GM23248 (cell line): ENCODE results near the gene MCF2L. TPM values are rescaled to one million over a fixed set of nuclear protein-coding genes. Genes with fewer than 3 reads are reported as not detected.

Experiments
- DNase-seq: peaks from one replicate; pipeline ENCODE4 v3.0.0-alpha.2; 2015
- H2AFZ ChIP-seq: fragments of 200-600 bp; sonication (generic); 2 replicates; pipeline ENCODE4 v1.6.1; 2016; ENCODE audit warnings: antibody characterized with exemption
- H3F3A ChIP-seq: fragments of 200-600 bp; sonication (generic); 2 replicates; pipeline ENCODE4 v1.6.1; 2016; ENCODE audit warnings: mild to moderate bottlenecking, antibody characterized with exemption, mixed run types; ENCODE audit not compliant: insufficient read depth
- H3K27ac ChIP-seq: fragments of 200-600 bp; sonication (generic); 2 replicates; pipeline ENCODE4 v1.5.1; 2016; ENCODE audit warnings: mild to moderate bottlenecking
- H3K27me3 ChIP-seq: fragments of 200-600 bp; sonication (generic); replicated peaks from 2 replicates; pipeline ENCODE4 v1.6.1; 2016; ENCODE audit warnings: mild to moderate bottlenecking; ENCODE audit not compliant: insufficient read depth
- H3K36me3 ChIP-seq: fragments of 200-600 bp; sonication (generic); 2 replicates; pipeline ENCODE4 v1.6.1; 2016; ENCODE audit warnings: low read depth, mild to moderate bottlenecking
- H3K4me1 ChIP-seq: fragments of 200-600 bp; sonication (generic); 2 replicates; pipeline ENCODE4 v1.6.1; 2016; ENCODE audit warnings: mild to moderate bottlenecking; ENCODE audit not compliant: insufficient read depth
- H3K4me2 ChIP-seq: fragments of 200-600 bp; sonication (generic); one replicate; pipeline ENCODE4 v1.6.1; 2016; ENCODE audit warnings: mild to moderate bottlenecking; ENCODE audit not compliant: unreplicated experiment
- H3K4me3 ChIP-seq: fragments of 200-600 bp; sonication (generic); 2 replicates; pipeline ENCODE4 v1.5.1; 2016; ENCODE audit warnings: mild to moderate bottlenecking
- H3K79me2 ChIP-seq: fragments of 200-600 bp; sonication (generic); 2 replicates; pipeline ENCODE4 v1.6.1; 2016; ENCODE audit warnings: mild to moderate bottlenecking; ENCODE audit not compliant: insufficient read depth
- H3K9ac ChIP-seq: fragments of 200-600 bp; sonication (generic); 2 replicates; pipeline ENCODE4 v1.6.1; 2016; ENCODE audit warnings: mild to moderate bottlenecking
- H3K9me2 ChIP-seq: fragments of 200-600 bp; sonication (generic); 2 replicates; pipeline ENCODE4 v1.6.1; 2016; ENCODE audit warnings: mixed run types, mild to moderate bottlenecking, moderate library complexity; ENCODE audit not compliant: insufficient read depth
- H3K9me3 ChIP-seq: fragments of 200-600 bp; sonication (generic); one replicate; pipeline ENCODE4 v1.6.1; 2017; ENCODE audit warnings: low read depth
- H4K20me1 ChIP-seq: fragments of 200-600 bp; sonication (generic); 2 replicates; pipeline ENCODE4 v1.6.0; 2016; ENCODE audit not compliant: insufficient read depth
- EZH2 ChIP-seq: fragments of 200-600 bp; sonication (generic); IDR thresholded peaks from 2 replicates; pipeline ENCODE4 v1.6.1; 2018; ENCODE audit warnings: antibody characterized with exemption, mild to moderate bottlenecking; ENCODE audit not compliant: insufficient read depth, poor library complexity, severe bottlenecking
- EZH2phosphoT487 ChIP-seq: fragments of 200-600 bp; sonication (generic); IDR thresholded peaks from 2 replicates; pipeline ENCODE4 v1.6.1; 2018; ENCODE audit warnings: antibody characterized with exemption, moderate library complexity, mild to moderate bottlenecking, low read depth; ENCODE audit not compliant: insufficient read depth
- WGBS, 2 experiments: methylation state at CpG; one replicate each; pipeline ENCODE4 v1.1.6; 2015 to 2017; ENCODE audit warnings: low lambda C conversion rate in 2 of 2, low coverage in 1 of 2; ENCODE audit errors: missing lambda C conversion rate in 2 of 2; 5-methylcytosine and 5-hydroxymethylcytosine counted together
- in situ Hi-C: fragments of 300-500 bp; cut with MboI; formaldehyde crosslinking; loops from 2 replicates; pipeline ENCODE4 v1.15.0; 2020
- polyA plus RNA-seq: library from polyadenylated mRNA; unstranded; fragments of >200 nt; fragmentation: Nextera tagmentation; extraction: Ambion mirVana; gene quantifications from 2 replicates; pipeline ENCODE4 v1.2.1, GENCODE V29; 2016
- total RNA-seq: library from RNA; depleted of rRNA; stranded (reverse); fragments of >200 nt; shearing (Covaris generic); gene quantifications from 2 replicates; pipeline ENCODE4 v1.2.3, GENCODE V29; 2014

Gene MCF2L
- total and polyA plus RNA-seq, 2 experiments from 2014 or later = not detected

GRCh38 chr13:113066746-113067145, 97.7 kb downstream of the MCF2L start:
- DNase-seq = no peak
- no peaks in the 10 kb centered on the region for H3K79me2 ChIP-seq
- no peak overlapping the region for H3K4me3 ChIP-seq
- WGBS, 2 experiments = 70 to 73% methylated on average over 19 of the region's 19 CpGs
- no peaks in the 10 kb centered on the region for H3F3A ChIP-seq
- no peaks in the 10 kb centered on the region for H3K9me2 ChIP-seq
- TF ChIP-seq EZH2phosphoT487 (no peak), EZH2 (no peak)
- H3K4me1 ChIP-seq = no peaks in the 10 kb centered on the region
- H3K27me3 ChIP-seq = no peaks in the 10 kb centered on the region; the same call in 1 of the 2 replicates
- no peak overlapping the region for H3K27ac ChIP-seq
- H3K9me3 ChIP-seq = no peaks in the 10 kb centered on the region
- no peaks in the 10 kb centered on the region for H3K36me3 ChIP-seq
- H4K20me1 ChIP-seq = no peaks in the 10 kb centered on the region
- H3K4me2 ChIP-seq = no peak overlapping the region
- no peak overlapping the region for H2AFZ ChIP-seq
- H3K9ac ChIP-seq = no peak overlapping the region
- in situ Hi-C loops = no loop called here

- no peak overlapping the region for H3K27ac ChIP-seq
- H3K9me3 ChIP-seq = no peaks in the 10 kb centered on the region
- no peaks in the 10 kb centered on the region for H3K4me1 ChIP-seq
- no peaks in the 10 kb centered on the region for H3K79me2 ChIP-seq
- DNase-seq = no peak
- TF ChIP-seq EZH2phosphoT487 (no peak), EZH2 (no peak)
- H3K36me3 ChIP-seq = no peaks in the 10 kb centered on the region
- H4K20me1 ChIP-seq = no peaks in the 10 kb centered on the region
- H3K9ac ChIP-seq = no peak overlapping the region
- H3K4me2 ChIP-seq = no peak overlapping the region
- H3K27me3 ChIP-seq = peaks cover 16% of the 10 kb centered on the region; the same call in 1 of the 2 replicates
- WGBS, 2 experiments = 77 to 78% methylated on average over 41 of the region's 41 CpGs
- in situ Hi-C loops = no loop called here
- H3K4me3 ChIP-seq = no peak overlapping the region
- H3F3A ChIP-seq = no peaks in the 10 kb centered on the region
- no peak overlapping the region for H2AFZ ChIP-seq
- no peaks in the 10 kb centered on the region for H3K9me2 ChIP-seq
Measured at GRCh38 chr13:113069861-113070805, 101.1 kb downstream of the MCF2L start.

- in situ Hi-C loops = no loop called here
- WGBS, 2 experiments = 55 to 63% methylated on average over 8 of the region's 8 CpGs
- Histone ChIP-seq H3K9ac (no peak overlapping the region), H3K27ac (no peak overlapping the region), H3K36me3 (no peaks in the 10 kb centered on the region), H3K4me1 (no peaks in the 10 kb centered on the region), H4K20me1 (no peaks in the 10 kb centered on the region), H2AFZ (no peak overlapping the region), H3K9me2 (no peaks in the 10 kb centered on the region), H3K9me3 (no peaks in the 10 kb centered on the region), H3K27me3 (peaks cover 16% of the 10 kb centered on the region; the same call in 1 of the 2 replicates), H3K4me3 (no peak overlapping the region), H3K79me2 (no peaks in the 10 kb centered on the region), H3K4me2 (no peak overlapping the region), H3F3A (no peaks in the 10 kb centered on the region)
- DNase-seq = no peak
- TF ChIP-seq EZH2phosphoT487 (no peak), EZH2 (no peak)
Measured at GRCh38 chr13:113070855-113071254, 101.8 kb downstream of the MCF2L start.

- H2AFZ ChIP-seq = no peak overlapping the region
- H3K9me3 ChIP-seq = no peaks in the 10 kb centered on the region
- no peaks in the 10 kb centered on the region for H3K4me1 ChIP-seq
- no peak overlapping the region for H3K9ac ChIP-seq
- no peaks in the 10 kb centered on the region for H3K9me2 ChIP-seq
- H3F3A ChIP-seq = no peaks in the 10 kb centered on the region
- DNase-seq = no peak
- H3K4me2 ChIP-seq = no peak overlapping the region
- no peaks in the 10 kb centered on the region for H3K79me2 ChIP-seq
- in situ Hi-C loops = no loop called here
- no peak for TF ChIP-seq EZH2phosphoT487
- TF ChIP-seq EZH2 = no peak
- 59 to 66% methylated on average over 3 of the region's 3 CpGs for WGBS, 2 experiments
- no peak overlapping the region for H3K27ac ChIP-seq
- H3K27me3 ChIP-seq = peaks cover 16% of the 10 kb centered on the region; the same call in 1 of the 2 replicates
- H4K20me1 ChIP-seq = no peaks in the 10 kb centered on the region
- no peak overlapping the region for H3K4me3 ChIP-seq
- no peaks in the 10 kb centered on the region for H3K36me3 ChIP-seq
Measured at GRCh38 chr13:113072376-113072775, 103.4 kb downstream of the MCF2L start.
